ENCODE measurements around the gene IDH3B. TPM values are rescaled to one million over a fixed set of nuclear protein-coding genes. Genes with fewer than 3 reads are reported as not detected.
A peak's percentile ranks its signal among the peaks of the same experiment; 100 is the strongest.

IDH3B gene
- total and polyA plus RNA-seq, 2 of the 13 experiments (the other 11 are each of a cell fraction or from before 2014, with no cell fraction given) = 215 to 254 TPM

DNA sequence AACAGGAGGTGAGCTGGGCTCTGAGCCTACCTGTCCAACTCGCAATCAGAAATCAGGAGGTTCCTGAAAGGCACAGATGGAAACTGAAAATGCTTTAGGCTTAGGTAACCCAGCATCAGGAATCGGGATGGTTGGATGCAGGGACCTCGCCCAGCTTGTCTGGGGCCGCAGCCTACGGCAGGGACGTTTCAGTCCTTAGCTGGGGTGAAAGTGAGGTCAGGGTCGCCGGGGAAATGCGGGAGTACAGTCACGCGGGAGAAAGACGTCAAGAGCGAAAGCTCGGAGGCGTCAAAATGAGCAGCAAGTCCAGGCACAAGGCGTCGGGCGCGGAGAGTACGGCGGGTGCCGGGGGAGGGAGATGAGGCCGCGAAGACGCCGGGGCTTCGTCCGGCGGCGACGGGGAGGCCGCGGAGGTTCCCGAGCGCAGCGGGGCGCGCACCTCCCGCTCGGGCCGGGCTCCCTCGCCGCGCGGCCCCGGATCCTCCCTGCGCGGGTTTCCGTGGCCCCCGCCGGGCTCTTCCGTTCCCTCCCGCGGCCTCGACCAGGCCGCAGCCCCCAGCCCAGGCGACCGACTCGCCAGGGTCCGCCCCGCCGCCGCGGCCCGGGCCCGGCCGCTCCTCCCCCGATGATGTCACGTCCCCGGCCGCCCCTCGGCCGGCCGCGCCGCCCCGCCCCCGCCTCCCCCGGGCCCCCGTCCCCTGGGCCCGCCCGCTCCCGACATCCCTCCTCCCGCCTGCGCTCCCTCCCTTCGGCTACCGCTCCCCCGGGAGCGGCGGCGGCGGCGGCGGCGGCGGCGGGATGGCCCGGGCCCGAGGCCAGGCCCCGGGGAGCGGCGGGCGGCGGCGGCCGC, 28.2 kb upstream of the IDH3B start, which contains the start of gene EBF4:
EBF4 (plus strand) TSS at position 745 of the 850 bp plus-strand sequence. CDS start 866 bp downstream, outside the sequence.
- no peak for DNase-seq (ENCODE audit: low spot score)
- Histone ChIP-seq H3K27ac (ENCODE audit: extremely low read length, insufficient read depth, low read length) (no peak within 1 kb of the TSS), H3K9me3 (ENCODE audit: low read length) (no peaks in the 10 kb centered on the region), H3K4me3 (replicated peaks in 1 of 3; ENCODE audit: insufficient read depth in 1 of 3, low read depth in 2 of 3, low read length in 3 of 3) (peak within 1 kb of the TSS; percentile 14 to 72 (median 47); a peak in 5 of 6 replicates), H3K36me3 (replicated peaks in 1 of 2; ENCODE audit: control insufficient read depth in 1 of 2, insufficient read depth in 2 of 2, low read length in 2 of 2) (no peaks in the 10 kb centered on the region), H2AFZ (ENCODE audit: low read length) (no peak within 1 kb of the TSS), H3K79me2 (ENCODE audit: insufficient read depth, low read length) (no peaks in the 10 kb centered on the region), H3K4me2 (ENCODE audit: low read depth, low read length) (peak within 1 kb of the TSS; percentile 90), H4K20me1 (ENCODE audit: insufficient read depth, low read length) (peaks cover 6% of the 10 kb centered on the region; the same call in 1 of the 2 replicates), H3K27me3 (ENCODE audit: control insufficient read depth in 1 of 2, insufficient read depth in 2 of 2, low read length in 2 of 2) (peaks cover 29 to 85% of the 10 kb centered on the region in 2 experiments), H3K9ac (ENCODE audit: insufficient read depth, low read depth, low read length) (peak within 1 kb of the TSS; percentile 40; the same call in 1 of the 2 replicates), H3K4me1 (ENCODE audit: insufficient read depth, low read length) (peaks cover 16% of the 10 kb centered on the region)
- FAIRE-seq = no peak
- WGBS (ENCODE audit: low lambda C conversion rate) = 6% methylated on average over 53 of the region's 106 CpGs
- BruUV-seq (replicated peaks) = no TSS peak
- in situ Hi-C loops (cut with HindIII; ENCODE audit: extremely low pct_ligation_motif_present, low pct_unique_long_range_greater_than_20kb) = no loop called here
- ATAC-seq = peak; percentile 15
- ChIA-PET POLR2A (interaction anchor here (1.0 to 1.4 kb wide), 2 partner anchors 28 to 40 kb away, joined by 3 to 4 read pairs; partner anchors contain the start of genes IDH3B and NOP56), CTCF (ENCODE audit: low intra/inter-chr PET ratio, low total read pairs) (no interaction called here)
- intact Hi-C loops (cut with micrococcal nuclease; ENCODE audit: unreplicated experiment) = no loop called here
- TF ChIP-seq, protein P1, sequence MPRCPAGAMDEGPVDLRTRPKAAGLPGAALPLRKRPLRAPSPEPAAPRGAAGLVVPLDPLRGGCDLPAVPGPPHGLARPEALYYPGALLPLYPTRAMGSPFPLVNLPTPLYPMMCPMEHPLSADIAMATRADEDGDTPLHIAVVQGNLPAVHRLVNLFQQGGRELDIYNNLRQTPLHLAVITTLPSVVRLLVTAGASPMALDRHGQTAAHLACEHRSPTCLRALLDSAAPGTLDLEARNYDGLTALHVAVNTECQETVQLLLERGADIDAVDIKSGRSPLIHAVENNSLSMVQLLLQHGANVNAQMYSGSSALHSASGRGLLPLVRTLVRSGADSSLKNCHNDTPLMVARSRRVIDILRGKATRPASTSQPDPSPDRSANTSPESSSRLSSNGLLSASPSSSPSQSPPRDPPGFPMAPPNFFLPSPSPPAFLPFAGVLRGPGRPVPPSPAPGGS (CRISPR knock-in tag; IDR thresholded peaks at IDR 0.05) = no peak; the same call in 1 of the 2 replicates
- TF ChIP-seq, protein P2, sequence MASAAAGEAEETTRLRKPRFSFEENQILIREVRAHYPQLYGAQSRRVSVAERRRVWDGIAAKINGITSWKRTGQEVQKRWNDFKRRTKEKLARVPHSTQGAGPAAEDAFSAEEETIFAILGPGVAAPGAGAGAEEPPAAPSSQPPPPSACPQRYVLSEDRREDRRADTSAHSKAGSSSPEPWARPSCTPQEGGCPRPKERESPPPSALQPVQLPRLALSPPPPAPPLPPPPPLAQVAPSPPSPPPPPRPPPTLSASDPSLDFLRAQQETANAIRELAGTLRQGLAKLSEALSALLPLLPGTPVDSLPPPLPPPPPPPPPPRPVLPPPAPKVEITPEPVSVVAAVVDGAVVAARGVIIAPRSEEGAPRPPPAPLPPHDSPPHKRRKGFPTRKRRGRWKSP (CRISPR knock-in tag; IDR thresholded peaks at IDR 0.05) = no peak
- TF ChIP-seq ZNF558 (CRISPR knock-in tag; IDR thresholded peaks at IDR 0.05; ENCODE audit: borderline replicate concordance) = no peak
- TF ChIP-seq, protein P3, sequence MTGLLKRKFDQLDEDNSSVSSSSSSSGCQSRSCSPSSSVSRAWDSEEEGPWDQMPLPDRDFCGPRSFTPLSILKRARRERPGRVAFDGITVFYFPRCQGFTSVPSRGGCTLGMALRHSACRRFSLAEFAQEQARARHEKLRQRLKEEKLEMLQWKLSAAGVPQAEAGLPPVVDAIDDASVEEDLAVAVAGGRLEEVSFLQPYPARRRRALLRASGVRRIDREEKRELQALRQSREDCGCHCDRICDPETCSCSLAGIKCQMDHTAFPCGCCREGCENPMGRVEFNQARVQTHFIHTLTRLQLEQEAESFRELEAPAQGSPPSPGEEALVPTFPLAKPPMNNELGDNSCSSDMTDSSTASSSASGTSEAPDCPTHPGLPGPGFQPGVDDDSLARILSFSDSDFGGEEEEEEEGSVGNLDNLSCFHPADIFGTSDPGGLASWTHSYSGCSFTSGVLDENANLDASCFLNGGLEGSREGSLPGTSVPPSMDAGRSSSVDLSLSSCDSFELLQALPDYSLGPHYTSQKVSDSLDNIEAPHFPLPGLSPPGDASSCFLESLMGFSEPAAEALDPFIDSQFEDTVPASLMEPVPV (CRISPR knock-in tag; IDR thresholded peaks at IDR 0.05) = peak; percentile 74; the same call in 1 of the 2 replicates
- TF ChIP-seq PCBP2 (optimal IDR thresholded peaks at IDR 0.05; ENCODE audit: low read depth, low read length, poor library complexity, severe bottlenecking) = no peak
- TF ChIP-seq ZNF563 (CRISPR knock-in tag; IDR thresholded peaks at IDR 0.05) = no peak; the same call in none of the 2 replicates
- no peak for TF ChIP-seq ZNF75D (CRISPR knock-in tag; IDR thresholded peaks at IDR 0.05; ENCODE audit: borderline replicate concordance)
- TF ChIP-seq, protein P4, sequence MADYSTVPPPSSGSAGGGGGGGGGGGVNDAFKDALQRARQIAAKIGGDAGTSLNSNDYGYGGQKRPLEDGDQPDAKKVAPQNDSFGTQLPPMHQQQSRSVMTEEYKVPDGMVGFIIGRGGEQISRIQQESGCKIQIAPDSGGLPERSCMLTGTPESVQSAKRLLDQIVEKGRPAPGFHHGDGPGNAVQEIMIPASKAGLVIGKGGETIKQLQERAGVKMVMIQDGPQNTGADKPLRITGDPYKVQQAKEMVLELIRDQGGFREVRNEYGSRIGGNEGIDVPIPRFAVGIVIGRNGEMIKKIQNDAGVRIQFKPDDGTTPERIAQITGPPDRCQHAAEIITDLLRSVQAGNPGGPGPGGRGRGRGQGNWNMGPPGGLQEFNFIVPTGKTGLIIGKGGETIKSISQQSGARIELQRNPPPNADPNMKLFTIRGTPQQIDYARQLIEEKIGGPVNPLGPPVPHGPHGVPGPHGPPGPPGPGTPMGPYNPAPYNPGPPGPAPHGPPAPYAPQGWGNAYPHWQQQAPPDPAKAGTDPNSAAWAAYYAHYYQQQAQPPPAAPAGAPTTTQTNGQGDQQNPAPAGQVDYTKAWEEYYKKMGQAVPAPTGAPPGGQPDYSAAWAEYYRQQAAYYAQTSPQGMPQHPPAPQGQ (CRISPR knock-in tag; IDR thresholded peaks at IDR 0.05; ENCODE audit: borderline replicate concordance) = no peak
- no peak for TF ChIP-seq HDAC6 (IDR thresholded peaks at IDR 0.05; ENCODE audit: low read depth, low read length)
- no peak for TF ChIP-seq CENPT (CRISPR knock-in tag; IDR thresholded peaks at IDR 0.05; ENCODE audit: low read depth)
- no peak for TF ChIP-seq ELF1 (CRISPR knock-in tag; IDR thresholded peaks at IDR 0.05)
- TF ChIP-seq ZNF672 (CRISPR knock-in tag; IDR thresholded peaks at IDR 0.05) = no peak
- TF ChIP-seq ZBTB21 (CRISPR knock-in tag; IDR thresholded peaks at IDR 0.05) = peak; percentile 36; the same call in 1 of the 2 replicates
- TF ChIP-seq KLF6 (CRISPR knock-in tag; IDR thresholded peaks at IDR 0.05) = peak; percentile 62; the same call in 1 of the 2 replicates
- no peak for TF ChIP-seq ZNF788 (CRISPR knock-in tag; IDR thresholded peaks at IDR 0.05; ENCODE audit: borderline replicate concordance)

Data from HepG2 (cell line).